ENCODE results near the gene SLC5A10. TPM values are rescaled to one million over a fixed set of nuclear protein-coding genes. Genes with fewer than 3 reads are reported as not detected.

The SLC5A10 gene
- total and polyA plus RNA-seq, 4 donors, result 0.05 to 0.23 (median 0.15) TPM

DNA sequence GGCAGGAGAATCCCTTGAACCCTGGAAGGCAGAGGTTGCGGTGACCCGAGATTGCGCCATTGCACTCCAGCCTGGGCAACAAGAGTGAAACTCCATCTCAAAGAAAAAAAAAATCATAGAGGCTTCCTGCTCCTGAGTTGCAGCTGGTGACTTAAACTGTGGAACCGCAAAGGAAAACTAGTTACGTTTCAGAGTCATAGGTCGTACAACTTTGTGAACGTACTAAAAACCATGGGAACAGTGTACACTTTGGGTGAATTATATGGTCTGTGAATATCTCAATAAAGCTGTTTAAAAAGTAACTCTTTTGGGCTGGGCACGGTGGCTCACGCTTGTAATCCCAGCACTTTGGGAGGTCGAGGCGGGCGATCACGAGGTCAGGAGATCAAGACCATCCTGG lies 23.6 kb downstream of the SLC5A10 start (continued):
- no peak for TF ChIP-seq FOXA1 (IDR thresholded peaks at IDR 0.05)
- TF ChIP-seq YY1 (IDR thresholded peaks at IDR 0.05), result no peak
- TF ChIP-seq JUND (IDR thresholded peaks at IDR 0.05), result no peak

- Histone ChIP-seq H3K27ac (ENCODE audit: low read depth in 1 of 2, low read length in 2 of 2) (no peak overlapping the region), H3K4me3 (ENCODE audit: low read depth in 1 of 3, low read length in 3 of 3) (no peak overlapping the region), H3K4me1 (ENCODE audit: control insufficient read depth in 4 of 4, insufficient read depth in 4 of 4, low read length in 3 of 4) (peaks cover 1 to 23% (median 10%) of the 10 kb centered on the region in 4 donors), H3K9ac (ENCODE audit: low read depth in 1 of 2, low read length in 2 of 2) (no peak overlapping the region), H3K9me3 (ENCODE audit: control insufficient read depth in 4 of 4, low read length in 3 of 4) (no peaks in the 10 kb centered on the region), H3K27me3 (ENCODE audit: control insufficient read depth in 4 of 4, insufficient read depth in 4 of 4, low read length in 3 of 4) (no peaks in the 10 kb centered on the region), H3K36me3 (ENCODE audit: control insufficient read depth in 4 of 4, insufficient read depth in 3 of 4, low read depth in 1 of 4, low read length in 3 of 4) (peaks cover 0 to 10% (median 5%) of the 10 kb centered on the region in 4 donors)
- WGBS, result 55% methylated on average over 4 of the region's 4 CpGs
- no peak for TF ChIP-seq EGR1 (IDR thresholded peaks at IDR 0.05; ENCODE audit: low read depth in 2 of 2)
- DNase-seq (ENCODE audit: low spot score), result no peak
Measured at GRCh38 chr17:18976201-18976600, 24.2 kb downstream of the SLC5A10 start.

DNA sequence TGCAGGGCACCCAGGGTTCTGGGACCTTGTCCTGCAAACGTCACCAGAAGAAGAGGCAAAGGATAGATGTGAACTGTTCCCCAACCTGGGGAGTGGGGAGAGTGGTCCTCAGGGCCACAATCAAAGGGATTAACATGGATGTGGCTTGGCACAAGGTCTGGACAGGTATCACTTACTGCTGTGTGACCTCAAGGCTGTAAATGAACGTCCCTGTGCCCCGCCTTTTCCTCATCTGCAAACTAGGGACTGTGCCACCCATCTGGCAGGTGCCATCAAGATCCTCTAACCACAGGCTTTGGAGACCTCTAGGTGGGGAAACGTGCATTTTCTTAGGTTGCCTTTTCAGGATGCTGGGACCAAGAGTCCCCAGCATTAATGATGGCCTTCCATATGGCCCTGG lies 25.1 kb downstream of the SLC5A10 start:
- Histone ChIP-seq H3K4me3 (ENCODE audit: low read depth in 1 of 3, low read length in 3 of 3) (no peak overlapping the region), H3K27me3 (ENCODE audit: control insufficient read depth in 4 of 4, insufficient read depth in 4 of 4, low read length in 3 of 4) (no peaks in the 10 kb centered on the region), H3K4me1 (ENCODE audit: control insufficient read depth in 4 of 4, insufficient read depth in 4 of 4, low read length in 3 of 4) (peaks cover 4 to 31% (median 15%) of the 10 kb centered on the region in 4 donors), H3K9ac (ENCODE audit: low read depth in 1 of 2, low read length in 2 of 2) (no peak overlapping the region), H3K27ac (ENCODE audit: low read depth in 1 of 2, low read length in 2 of 2) (no peak overlapping the region), H3K36me3 (ENCODE audit: control insufficient read depth in 4 of 4, insufficient read depth in 3 of 4, low read depth in 1 of 4, low read length in 3 of 4) (peaks cover 0 to 10% (median 4%) of the 10 kb centered on the region in 4 donors), H3K9me3 (ENCODE audit: control insufficient read depth in 4 of 4, low read length in 3 of 4) (no peaks in the 10 kb centered on the region)
- no peak for TF ChIP-seq ZBTB33 (IDR thresholded peaks at IDR 0.05)
- TF ChIP-seq HNF4G (IDR thresholded peaks at IDR 0.05), result no peak
- no peak for TF ChIP-seq RXRA (IDR thresholded peaks at IDR 0.05)
- TF ChIP-seq, protein P1, sequence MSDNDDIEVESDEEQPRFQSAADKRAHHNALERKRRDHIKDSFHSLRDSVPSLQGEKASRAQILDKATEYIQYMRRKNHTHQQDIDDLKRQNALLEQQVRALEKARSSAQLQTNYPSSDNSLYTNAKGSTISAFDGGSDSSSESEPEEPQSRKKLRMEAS (IDR thresholded peaks at IDR 0.05), result no peak
- TF ChIP-seq SP1 (IDR thresholded peaks at IDR 0.05), result no peak
- no peak for TF ChIP-seq ATF3 (IDR thresholded peaks at IDR 0.05)
- no peak for DNase-seq (ENCODE audit: low spot score)
- 83% methylated on average over 4 of the region's 4 CpGs for WGBS

- TF ChIP-seq ATF3 (IDR thresholded peaks at IDR 0.05), result no peak
- no peak for TF ChIP-seq REST (IDR thresholded peaks at IDR 0.05)
- TF ChIP-seq TAF1 (conservative IDR thresholded peaks at IDR 0.05), result no peak
- no peak for TF ChIP-seq CTCF (IDR thresholded peaks at IDR 0.05; ENCODE audit: low read depth, low read length, missing input control)
Measured at GRCh38 chr17:18977646-18978045, 25.7 kb downstream of the SLC5A10 start.

More at GRCh38 chr17:18977646-18978045, 25.7 kb downstream of the SLC5A10 start:
- Histone ChIP-seq H3K9ac (ENCODE audit: low read depth in 1 of 2, low read length in 2 of 2) (no peak overlapping the region), H3K4me1 (ENCODE audit: control insufficient read depth in 4 of 4, insufficient read depth in 4 of 4, low read length in 3 of 4) (peaks cover 7 to 38% (median 19%) of the 10 kb centered on the region in 4 donors), H3K9me3 (ENCODE audit: control insufficient read depth in 4 of 4, low read length in 3 of 4) (no peaks in the 10 kb centered on the region), H3K36me3 (ENCODE audit: control insufficient read depth in 4 of 4, insufficient read depth in 3 of 4, low read depth in 1 of 4, low read length in 3 of 4) (peaks cover 0 to 10% (median 2%) of the 10 kb centered on the region in 4 donors), H3K27ac (ENCODE audit: low read depth in 1 of 2, low read length in 2 of 2) (no peak overlapping the region), H3K27me3 (ENCODE audit: control insufficient read depth in 4 of 4, insufficient read depth in 4 of 4, low read length in 3 of 4) (no peaks in the 10 kb centered on the region), H3K4me3 (ENCODE audit: low read depth in 1 of 3, low read length in 3 of 3) (no peak overlapping the region)
- DNase-seq (ENCODE audit: low spot score), result no peak
- WGBS, result 91% methylated on average over 19 of the region's 19 CpGs

All from liver (tissue), 9 donors.